H1 (cell line): ENCODE data around the gene MPPED1. TPM values are rescaled to one million over a fixed set of nuclear protein-coding genes. Genes with fewer than 3 reads are reported as not detected.

Experiments used
- CTCF ChIA-PET: fragments of 300-600 bp; sonication (Branson Sonifier 250); formaldehyde crosslinking; loops from one replicate; lab custom pipeline; 2021; ENCODE audit not compliant: partially characterized antibody; lab: Charles Lee
- POLR2A ChIA-PET: fragments of 300-600 bp; sonication (Branson Sonifier 250); formaldehyde crosslinking; loops from one replicate; lab custom pipeline; 2021; ENCODE audit warnings: inconsistent platforms; ENCODE audit not compliant: partially characterized antibody; lab: Charles Lee
- DNase-seq, 2 experiments: peaks; one replicate each; pipeline versions ENCODE4 v3.0.0 to v3.0.0-alpha.2; 2010 to 2022; ENCODE audit warnings: low spot score in 2 of 2, low read depth in 1 of 2, mixed read lengths in 1 of 2
- FAIRE-seq: peaks from 2 replicates; lab custom pipeline; 2011; peaks lifted over from hg19 to GRCh38; lab: Jason Lieb, UNC
- H2AFZ ChIP-seq: 2 replicates; pipeline ENCODE4 v1.8.1; 2012; ENCODE audit warnings: low read length, inconsistent platforms
- H2AK5ac ChIP-seq: 2 replicates; pipeline ENCODE4 v1.6.1; 2013; ENCODE audit warnings: low read depth, low read length
- H2BK120ac ChIP-seq: replicated peaks from 2 replicates; pipeline ENCODE3; 2013; ENCODE audit warnings: low read depth, low read length, inconsistent platforms
- H2BK12ac ChIP-seq: 2 replicates; pipeline ENCODE4 v1.6.1; 2013; ENCODE audit warnings: low read depth, low read length
- H2BK15ac ChIP-seq: 2 replicates; pipeline ENCODE4 v1.6.1; 2013; ENCODE audit warnings: low read length
- H2BK20ac ChIP-seq: 2 replicates; pipeline ENCODE4 v1.6.1; 2013; ENCODE audit warnings: low read length
- H2BK5ac ChIP-seq: 2 replicates; pipeline ENCODE4 v1.6.1; 2013; ENCODE audit warnings: low read depth, low read length
- H3K14ac ChIP-seq: 2 replicates; pipeline ENCODE4 v1.6.1; 2013; ENCODE audit warnings: inconsistent platforms; ENCODE audit not compliant: insufficient read length
- H3K18ac ChIP-seq: 2 replicates; pipeline ENCODE4 v1.6.1; 2013; ENCODE audit warnings: low read length; ENCODE audit errors: extremely low read depth
- H3K23ac ChIP-seq: 2 replicates; pipeline ENCODE4 v1.6.1; 2013; ENCODE audit warnings: inconsistent platforms; ENCODE audit not compliant: insufficient read length
- H3K23me2 ChIP-seq: 2 replicates; pipeline ENCODE4 v1.6.1; 2013; ENCODE audit warnings: low read depth, low read length
- H3K27ac ChIP-seq: 2 replicates; pipeline ENCODE4 v1.6.1; 2011; ENCODE audit warnings: low read depth, low read length, inconsistent platforms
- H3K27me3 ChIP-seq, 4 experiments: replicated peaks in 1 of 4; 1 replicate in 1 of 4; 2 replicates in 3 of 4; pipeline versions ENCODE4 v1.6.1 to v1.8.1; 2011 to 2013; ENCODE audit warnings: low read length in 3 of 4, mild to moderate bottlenecking in 3 of 4, inconsistent platforms in 2 of 4, mixed read lengths in 2 of 4, moderate library complexity in 1 of 4; ENCODE audit not compliant: control insufficient read depth in 3 of 4, insufficient read depth in 3 of 4; ENCODE audit errors: extremely low read depth in 1 of 4
- H3K36me3 ChIP-seq, 4 experiments: 2 replicates each; pipeline versions ENCODE4 v1.6.1 to v1.8.1; 2011 to 2013; ENCODE audit warnings: mild to moderate bottlenecking in 4 of 4, low read length in 3 of 4, moderate library complexity in 2 of 4, control low read depth in 1 of 4, inconsistent platforms in 1 of 4; ENCODE audit not compliant: insufficient read depth in 4 of 4, control insufficient read depth in 2 of 4
- H3K4ac ChIP-seq: replicated peaks from 2 replicates; pipeline ENCODE3; 2013; ENCODE audit warnings: low read length, low read depth, mixed read lengths, inconsistent platforms; ENCODE audit not compliant: insufficient read length
- H3K4me1 ChIP-seq, 4 experiments: replicated peaks in 1 of 4; 1 replicate in 1 of 4; 2 replicates in 3 of 4; pipeline versions ENCODE4 v1.6.1 to v1.8.1; 2011 to 2013; ENCODE audit warnings: low read length in 3 of 4, inconsistent platforms in 2 of 4, mixed read lengths in 1 of 4; ENCODE audit not compliant: insufficient read depth in 4 of 4, control insufficient read depth in 3 of 4
- H3K4me2 ChIP-seq, 2 experiments: 2 replicates each; pipeline versions ENCODE4 v1.6.1 to v1.8.1; 2011 to 2013; ENCODE audit warnings: low read depth in 2 of 2, low read length in 2 of 2, control low read depth in 1 of 2, inconsistent platforms in 1 of 2, mild to moderate bottlenecking in 1 of 2; ENCODE audit not compliant: insufficient read depth in 1 of 2
- H3K4me3 ChIP-seq, 4 experiments: fragments of 200-600, 300-600 bp in 1 of 4; sonication (generic), shearing (Covaris generic), sonication (Bioruptor Twin) in 1 of 4; 2 replicates each; pipeline versions ENCODE4 v1.5.1 to v1.8.1; 2011 to 2016; ENCODE audit warnings: low read length in 4 of 4, low read depth in 3 of 4, control low read depth in 2 of 4, inconsistent platforms in 2 of 4, mild to moderate bottlenecking in 2 of 4, mixed read lengths in 1 of 4, moderate library complexity in 1 of 4; ENCODE audit not compliant: insufficient read depth in 2 of 4; ENCODE audit errors: extremely low read depth in 1 of 4
- H3K56ac ChIP-seq: replicated peaks from 2 replicates; pipeline ENCODE3; 2013; ENCODE audit warnings: low read depth, mild to moderate bottlenecking, mixed read lengths, low read length, inconsistent platforms; ENCODE audit not compliant: insufficient read length
- H3K79me1 ChIP-seq: 2 replicates; pipeline ENCODE4 v1.6.1; 2013; ENCODE audit warnings: low read depth, low read length, control low read depth
- H3K79me2 ChIP-seq, 2 experiments: 2 replicates each; pipeline versions ENCODE4 v1.6.1 to v1.8.1; 2012 to 2013; ENCODE audit warnings: low read length in 2 of 2, mild to moderate bottlenecking in 2 of 2, inconsistent platforms in 1 of 2; ENCODE audit not compliant: insufficient read depth in 2 of 2, control insufficient read depth in 1 of 2
- H3K9ac ChIP-seq, 4 experiments: replicated peaks in 1 of 4; 1 replicate in 1 of 4; 2 replicates in 3 of 4; pipeline versions ENCODE4 v1.6.1 to v1.8.1; 2011 to 2013; ENCODE audit warnings: low read depth in 3 of 4, low read length in 3 of 4, control low read depth in 2 of 4, mild to moderate bottlenecking in 2 of 4, moderate library complexity in 2 of 4, inconsistent platforms in 1 of 4; ENCODE audit errors: extremely low read depth in 1 of 4
- H3K9me3 ChIP-seq, 2 experiments: 2 replicates each; pipeline versions ENCODE4 v1.6.1 to v1.8.1; 2012 to 2013; ENCODE audit warnings: mild to moderate bottlenecking in 2 of 2, moderate library complexity in 2 of 2, control low read depth in 1 of 2, inconsistent platforms in 1 of 2, low read depth in 1 of 2, low read length in 1 of 2, mixed read lengths in 1 of 2; ENCODE audit not compliant: insufficient read depth in 2 of 2
- H4K20me1 ChIP-seq, 2 experiments: replicated peaks in 1 of 2; 2 replicates each; pipeline versions ENCODE3 to v1.8.1; 2011 to 2013; ENCODE audit warnings: inconsistent platforms in 2 of 2, low read length in 2 of 2, mild to moderate bottlenecking in 1 of 2; ENCODE audit not compliant: insufficient read depth in 2 of 2, control insufficient read depth in 1 of 2
- H4K5ac ChIP-seq: 2 replicates; pipeline ENCODE4 v1.6.1; 2013; ENCODE audit warnings: low read length, low read depth, mixed read lengths, inconsistent platforms; ENCODE audit not compliant: insufficient read length
- H4K8ac ChIP-seq: 2 replicates; pipeline ENCODE4 v1.8.0; 2013; ENCODE audit warnings: mild to moderate bottlenecking, moderate library complexity, low read length, inconsistent platforms; ENCODE audit not compliant: insufficient read depth; ENCODE audit errors: extremely low read depth
- H4K91ac ChIP-seq: replicated peaks from 2 replicates; pipeline ENCODE3; 2013; ENCODE audit warnings: low read length, mixed read lengths, inconsistent platforms; ENCODE audit not compliant: insufficient read length
- BCL11A ChIP-seq, 2 experiments: IDR thresholded peaks; one replicate each; pipeline ENCODE4 v1.6.1; 2011; ENCODE audit warnings: low read depth in 2 of 2, low read length in 2 of 2, mild to moderate bottlenecking in 2 of 2
- HDAC6 ChIP-seq: IDR thresholded peaks from one replicate; pipeline ENCODE4 v1.7.1; 2012; ENCODE audit warnings: low read depth, mild to moderate bottlenecking, inconsistent platforms, low read length, moderate library complexity
- JUND ChIP-seq: IDR thresholded peaks from 2 replicates; pipeline ENCODE4 v1.6.1; 2011; ENCODE audit warnings: mild to moderate bottlenecking, improper control_type of control experiment, low read length
- NANOG ChIP-seq: IDR thresholded peaks from 2 replicates; pipeline ENCODE4 v1.6.1; 2011; ENCODE audit warnings: low read length, low read depth, mild to moderate bottlenecking, inconsistent platforms; ENCODE audit not compliant: insufficient read depth, poor library complexity, severe bottlenecking
- POLR2A ChIP-seq, 2 experiments: IDR thresholded peaks; 1 replicate in 1 of 2; 2 replicates in 1 of 2; pipeline ENCODE4 v1.6.1; 2011; ENCODE audit warnings: low read depth in 2 of 2, low read length in 2 of 2, mild to moderate bottlenecking in 2 of 2; ENCODE audit errors: control extremely low read depth in 1 of 2
- POLR2AphosphoS5 ChIP-seq: IDR thresholded peaks from 2 replicates; pipeline ENCODE4 v1.6.1; 2011; ENCODE audit warnings: low read depth, low read length
- RXRA ChIP-seq: IDR thresholded peaks from 2 replicates; pipeline ENCODE4 v1.6.1; 2011; ENCODE audit warnings: low read depth, mild to moderate bottlenecking, low read length, moderate library complexity; ENCODE audit not compliant: insufficient read depth
- SAP30 ChIP-seq: fragments of 300-600 bp; sonication (generic); IDR thresholded peaks from 2 replicates; pipeline ENCODE4 v1.7.1; 2012; ENCODE audit warnings: low read length, moderate library complexity, mild to moderate bottlenecking, inconsistent platforms; ENCODE audit not compliant: insufficient read depth, insufficient replicate concordance
- SIRT6 ChIP-seq: IDR thresholded peaks from one replicate; pipeline ENCODE4 v1.7.1; 2012; ENCODE audit warnings: low read length, inconsistent platforms
- SP2 ChIP-seq: IDR thresholded peaks from 2 replicates; pipeline ENCODE4 v1.6.1; 2012; ENCODE audit warnings: mild to moderate bottlenecking, low read length, inconsistent platforms
- SRF ChIP-seq: IDR thresholded peaks from 2 replicates; pipeline ENCODE4 v1.6.1; 2011; ENCODE audit warnings: mild to moderate bottlenecking, low read depth, low read length, moderate library complexity
- TBP ChIP-seq: IDR thresholded peaks from 2 replicates; pipeline ENCODE4 v1.6.1; 2011; ENCODE audit warnings: low read depth, low read length, improper control_type of control experiment
- TCF12 ChIP-seq: IDR thresholded peaks from 2 replicates; pipeline ENCODE4 v1.6.1; 2011; ENCODE audit warnings: low read depth, mild to moderate bottlenecking, low read length
- WGBS, 2 experiments: shearing (Covaris generic) in 1 of 2; methylation state at CpG; one replicate each; pipeline versions ENCODE4 v1.1.6 to v1.1.7; 2013 to 2015; ENCODE audit warnings: low lambda C conversion rate in 2 of 2, mixed read lengths in 2 of 2, inconsistent platforms in 1 of 2, low coverage in 1 of 2, missing lambda C conversion rate in 1 of 2; ENCODE audit not compliant: insufficient replicate concordance in 2 of 2, insufficient coverage in 1 of 2, insufficient read length in 1 of 2; ENCODE audit errors: extremely low coverage in 1 of 2, missing lambda C conversion rate in 1 of 2; 5-methylcytosine and 5-hydroxymethylcytosine counted together
- polyA plus RNA-seq, 7 experiments: library from polyadenylated mRNA; depleted of rRNA in 3 of 7; stranded (reverse) in 5 of 7; unstranded in 2 of 7; fragments of >200 nt in 5 of 7; fragments of 200-250 nt in 2 of 7; gene quantifications; 1 replicate in 5 of 7; 2 replicates in 1 of 7; 4 replicates in 1 of 7; pipeline versions ENCODE4 v1.2.1 to v1.2.3, GENCODE V29; 2011 to 2013; ENCODE audit warnings: missing spikeins in 2 of 7, mixed read lengths in 2 of 7
- total RNA-seq: library from RNA; stranded (reverse); fragmentation: NEBNext Ultra II Directional; extraction: Animal tissue kit (Norgen Biotek cat#: 25700); gene quantifications from 2 replicates; pipeline ENCODE4 v1.2.1, GENCODE V29; 2021
- TF ChIP-seq, protein P1 (sequence below): IDR thresholded peaks from 2 replicates; pipeline ENCODE4 v1.6.1; 2012; ENCODE audit warnings: low read length, inconsistent platforms

The MPPED1 gene
- total and polyA plus RNA-seq, 2 of the 8 experiments (the other 6 are each of a cell fraction or from before 2014, with no cell fraction given) = 0.29 to 0.37 TPM

DNA sequence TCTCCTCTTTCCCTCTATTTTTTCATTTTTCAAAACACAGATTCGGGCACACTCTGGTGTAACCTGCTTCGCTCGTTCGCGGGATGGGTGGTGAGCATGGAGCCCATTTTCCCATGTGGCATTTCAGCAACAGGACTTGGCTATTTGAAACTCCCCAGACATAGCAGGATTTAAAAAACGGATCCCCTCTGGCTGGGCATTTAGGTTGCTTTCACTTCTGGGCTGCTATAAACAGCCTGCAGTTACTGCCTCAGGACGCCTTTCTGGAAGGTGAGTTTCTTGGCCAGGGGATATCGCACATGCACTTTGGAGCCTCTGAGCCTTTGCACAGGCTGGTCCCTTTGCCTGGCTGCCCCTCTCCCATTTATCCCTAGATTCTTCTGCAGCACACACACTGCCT lies 2.8 kb upstream of the MPPED1 start:
- FAIRE-seq (no peak), DNase-seq (no peak)
- H3K4me1 ChIP-seq = peaks cover 0 to 5% (median 2%) of the 10 kb centered on the region in 4 experiments; a peak in 6 of 7 replicates
- no peaks in the 10 kb centered on the region for H3K36me3 ChIP-seq
- H3K79me1 ChIP-seq = no peaks in the 10 kb centered on the region
- no peaks in the 10 kb centered on the region for H3K9me3 ChIP-seq
- H2AK5ac ChIP-seq = no peak overlapping the region
- WGBS, 2 experiments = 95% methylated on average over 8 of the region's 8 CpGs; no CpG with 5 or more reads in 1 of the 2 experiments
- no peak overlapping the region for H2BK20ac ChIP-seq
- POLR2A ChIA-PET = no interaction called here
- no peak overlapping the region for H3K56ac ChIP-seq
- no peak overlapping the region for H3K14ac ChIP-seq
- H3K4ac ChIP-seq = no peak overlapping the region
- H3K23ac ChIP-seq = no peak overlapping the region
- no peak overlapping the region; the same call in 1 of the 2 replicates for H2BK15ac ChIP-seq
- H4K8ac ChIP-seq = no peak overlapping the region
- no peak overlapping the region for H3K9ac ChIP-seq
- no peak overlapping the region for H2BK5ac ChIP-seq
- no peak overlapping the region for H3K4me3 ChIP-seq
- H3K4me2 ChIP-seq = no peak overlapping the region
- H3K27ac ChIP-seq = no peak overlapping the region
- no peak overlapping the region for H2BK120ac ChIP-seq
- H3K18ac ChIP-seq = no peak overlapping the region
- H3K79me2 ChIP-seq = no peaks in the 10 kb centered on the region
- peaks cover 5% of the 10 kb centered on the region; the same call in 1 of the 2 replicates for H3K23me2 ChIP-seq
- no peak for TF ChIP-seq NANOG
- no peak for TF ChIP-seq TCF12
- TF ChIP-seq RXRA = no peak
- TF ChIP-seq HDAC6 = no peak
- TF ChIP-seq SIRT6 = no peak
- TF ChIP-seq TBP = no peak
- no peak for TF ChIP-seq POLR2AphosphoS5
- no peak for TF ChIP-seq JUND
- TF ChIP-seq SAP30 = no peak
- TF ChIP-seq, protein P1, sequence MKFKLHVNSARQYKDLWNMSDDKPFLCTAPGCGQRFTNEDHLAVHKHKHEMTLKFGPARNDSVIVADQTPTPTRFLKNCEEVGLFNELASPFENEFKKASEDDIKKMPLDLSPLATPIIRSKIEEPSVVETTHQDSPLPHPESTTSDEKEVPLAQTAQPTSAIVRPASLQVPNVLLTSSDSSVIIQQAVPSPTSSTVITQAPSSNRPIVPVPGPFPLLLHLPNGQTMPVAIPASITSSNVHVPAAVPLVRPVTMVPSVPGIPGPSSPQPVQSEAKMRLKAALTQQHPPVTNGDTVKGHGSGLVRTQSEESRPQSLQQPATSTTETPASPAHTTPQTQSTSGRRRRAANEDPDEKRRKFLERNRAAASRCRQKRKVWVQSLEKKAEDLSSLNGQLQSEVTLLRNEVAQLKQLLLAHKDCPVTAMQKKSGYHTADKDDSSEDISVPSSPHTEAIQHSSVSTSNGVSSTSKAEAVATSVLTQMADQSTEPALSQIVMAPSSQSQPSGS = no peak
- TF ChIP-seq SP2 = no peak
- no peak for TF ChIP-seq SRF
- TF ChIP-seq BCL11A (IDR thresholded peaks at IDR 0.05; ENCODE audit: low read depth in 2 of 2, low read length in 2 of 2) = no peak
- TF ChIP-seq POLR2A (IDR thresholded peaks at IDR 0.05; ENCODE audit: control extremely low read depth in 1 of 2, low read depth in 2 of 2, low read length in 2 of 2) = no peak
- TF ChIP-seq, all 59 proteins: peak for 0
- Histone ChIP-seq H4K20me1 (peaks cover 0 to 2% of the 10 kb centered on the region in 2 experiments), H2AFZ (no peak overlapping the region), H3K27me3 (peaks cover 14 to 45% (median 38%) of the 10 kb centered on the region in 4 experiments), H2BK12ac (no peak overlapping the region), H4K91ac (no peak overlapping the region), H4K5ac (no peak overlapping the region)
- CTCF ChIA-PET = interaction anchor here (1.1 kb wide), 1 partner anchor 177 kb away, joined by 3 read pairs; no protein-coding TSS in a partner anchor
